Keratinocyte (primary cell): ENCODE results near the gene SDK1. TPM values are rescaled to one million over a fixed set of nuclear protein-coding genes. Genes with fewer than 3 reads are reported as not detected.

Source experiments
- DNase-seq: peaks from one replicate; pipeline ENCODE4 v3.0.0-alpha.2; 2011; ENCODE audit warnings: low read depth, missing footprints, low spot score
- FAIRE-seq: peaks from 2 replicates; lab custom pipeline; 2011; peaks lifted over from hg19 to GRCh38; lab: Jason Lieb, UNC
- H2AFZ ChIP-seq: 2 replicates; pipeline ENCODE4 v1.6.0; 2012; ENCODE audit warnings: low read length, control low read depth, inconsistent platforms; ENCODE audit not compliant: control insufficient read depth
- H3K27ac ChIP-seq: 2 replicates; pipeline ENCODE4 v1.5.1; 2011; ENCODE audit warnings: low read length; ENCODE audit not compliant: control insufficient read depth, insufficient read depth
- H3K27me3 ChIP-seq: 3 replicates; pipeline ENCODE4 v1.6.0; 2011; ENCODE audit warnings: low read length; ENCODE audit not compliant: control insufficient read depth, insufficient read depth; ENCODE audit errors: extremely low read depth
- H3K36me3 ChIP-seq, 2 experiments: 2 replicates in 1 of 2; 3 replicates in 1 of 2; pipeline ENCODE4 v1.5.1; 2011; ENCODE audit warnings: low read length in 2 of 2, mild to moderate bottlenecking in 1 of 2; ENCODE audit not compliant: control insufficient read depth in 2 of 2, insufficient read depth in 2 of 2; ENCODE audit errors: extremely low read depth in 1 of 2
- H3K4me1 ChIP-seq: 3 replicates; pipeline ENCODE4 v1.5.1; 2011; ENCODE audit warnings: low read length; ENCODE audit not compliant: control insufficient read depth, insufficient read depth; ENCODE audit errors: extremely low read depth
- H3K4me2 ChIP-seq: 3 replicates; pipeline ENCODE4 v1.6.0; 2011; ENCODE audit warnings: low read depth, low read length; ENCODE audit not compliant: control insufficient read depth, insufficient read depth; ENCODE audit errors: extremely low read depth
- H3K4me3 ChIP-seq, 3 experiments: fragments of 200-600 bp in 1 of 3; sonication (generic) in 1 of 3; 2 replicates in 2 of 3; 3 replicates in 1 of 3; pipeline ENCODE4 v1.5.1; 2011 to 2016; ENCODE audit warnings: low read length in 3 of 3, mild to moderate bottlenecking in 3 of 3, control low read depth in 2 of 3, inconsistent platforms in 1 of 3, low read depth in 1 of 3, mixed read lengths in 1 of 3, mixed run types in 1 of 3, moderate library complexity in 1 of 3; ENCODE audit not compliant: control insufficient read depth in 2 of 3, insufficient read depth in 2 of 3; ENCODE audit errors: extremely low read depth in 1 of 3
- H3K79me2 ChIP-seq: 2 replicates; pipeline ENCODE4 v1.6.0; 2012; ENCODE audit warnings: low read length; ENCODE audit not compliant: control insufficient read depth, insufficient read depth
- H3K9ac ChIP-seq: 3 replicates; pipeline ENCODE4 v1.6.0; 2011; ENCODE audit warnings: low read length; ENCODE audit not compliant: control insufficient read depth, insufficient read depth; ENCODE audit errors: extremely low read depth
- H3K9me1 ChIP-seq: 3 replicates; pipeline ENCODE4 v1.6.0; 2011; ENCODE audit warnings: low read length; ENCODE audit not compliant: control insufficient read depth, insufficient read depth; ENCODE audit errors: extremely low read depth
- H3K9me3 ChIP-seq: 2 replicates; pipeline ENCODE4 v1.5.1; 2012; ENCODE audit warnings: low read depth, low read length; ENCODE audit not compliant: control insufficient read depth
- H4K20me1 ChIP-seq: 3 replicates; pipeline ENCODE4 v1.6.0; 2011; ENCODE audit warnings: low read length; ENCODE audit not compliant: control insufficient read depth, insufficient read depth; ENCODE audit errors: extremely low read depth
- EZH2 ChIP-seq: IDR thresholded peaks from one replicate; pipeline ENCODE4 v1.6.1; 2012; ENCODE audit warnings: inconsistent platforms, mild to moderate bottlenecking, low read length, moderate library complexity
- dilution Hi-C: fragments of 300-500 bp; cut with MboI; formaldehyde crosslinking; loops from one replicate; pipeline ENCODE4 v1.7.0; 2020; ENCODE audit warnings: low sequenced_read_pairs; ENCODE audit not compliant: extremely low pct_ligation_motif_present
- polyA plus RNA-seq, 5 experiments: library from polyadenylated mRNA; depleted of rRNA in 3 of 5; stranded (reverse) in 3 of 5; stranded (forward) in 1 of 5; unstranded in 1 of 5; fragments of >200 nt; gene quantifications; 1 replicate in 1 of 5; 2 replicates in 3 of 5; 3 replicates in 1 of 5; pipeline versions ENCODE4 v1.2.1 to v1.2.3, GENCODE V29; 2011 to 2012; ENCODE audit warnings: missing spikeins in 2 of 5, low read depth in 1 of 5, low replicate concordance in 1 of 5
- TF ChIP-seq, protein P1 (sequence below), 3 experiments: IDR thresholded peaks in 1 of 3; conservative IDR thresholded peaks in 1 of 3; optimal IDR thresholded peaks in 1 of 3; 2 replicates in 2 of 3; 3 replicates in 1 of 3; pipeline versions ENCODE3 to v1.5.1; 2011; ENCODE audit warnings: low read length in 3 of 3, mild to moderate bottlenecking in 3 of 3, moderate library complexity in 2 of 3, control low read depth in 1 of 3, inconsistent platforms in 1 of 3; ENCODE audit not compliant: insufficient read depth in 2 of 3; ENCODE audit errors: extremely low read depth in 1 of 3

The SDK1 gene
- polyA plus RNA-seq, 1 donor (not counting 4 experiments of a cell fraction or from before 2014, with no cell fraction given) = 0.66 TPM

DNA sequence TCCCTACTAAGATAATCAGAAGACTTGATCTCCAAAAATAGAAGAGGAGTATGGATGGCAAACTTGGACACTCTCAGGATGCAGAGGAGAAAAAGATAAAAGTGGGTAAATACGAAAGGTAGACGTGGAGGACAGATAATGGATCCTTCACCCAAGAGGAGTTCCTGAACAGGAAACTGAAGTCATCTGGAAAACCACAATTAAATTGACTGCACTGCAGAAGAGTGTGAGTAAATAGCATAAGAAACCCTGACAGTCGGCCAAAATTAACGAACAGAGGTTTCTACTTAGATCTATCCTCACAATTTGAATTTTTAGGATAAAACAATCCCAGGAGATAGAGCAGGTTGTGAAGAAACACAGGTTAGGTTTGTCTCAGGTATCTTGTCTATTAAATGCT lies 70.5 kb downstream of the SDK1 start:
- Histone ChIP-seq H3K27me3 (no peaks in the 10 kb centered on the region), H3K4me2 (no peak overlapping the region), H3K79me2 (no peaks in the 10 kb centered on the region), H3K4me1 (no peaks in the 10 kb centered on the region), H3K9ac (no peak overlapping the region), H3K4me3 (no peak overlapping the region), H3K9me3 (no peaks in the 10 kb centered on the region), H3K9me1 (no peaks in the 10 kb centered on the region), H3K27ac (no peak overlapping the region), H3K36me3 (no peaks in the 10 kb centered on the region), H2AFZ (no peak overlapping the region), H4K20me1 (no peaks in the 10 kb centered on the region)
- TF ChIP-seq, protein P1, sequence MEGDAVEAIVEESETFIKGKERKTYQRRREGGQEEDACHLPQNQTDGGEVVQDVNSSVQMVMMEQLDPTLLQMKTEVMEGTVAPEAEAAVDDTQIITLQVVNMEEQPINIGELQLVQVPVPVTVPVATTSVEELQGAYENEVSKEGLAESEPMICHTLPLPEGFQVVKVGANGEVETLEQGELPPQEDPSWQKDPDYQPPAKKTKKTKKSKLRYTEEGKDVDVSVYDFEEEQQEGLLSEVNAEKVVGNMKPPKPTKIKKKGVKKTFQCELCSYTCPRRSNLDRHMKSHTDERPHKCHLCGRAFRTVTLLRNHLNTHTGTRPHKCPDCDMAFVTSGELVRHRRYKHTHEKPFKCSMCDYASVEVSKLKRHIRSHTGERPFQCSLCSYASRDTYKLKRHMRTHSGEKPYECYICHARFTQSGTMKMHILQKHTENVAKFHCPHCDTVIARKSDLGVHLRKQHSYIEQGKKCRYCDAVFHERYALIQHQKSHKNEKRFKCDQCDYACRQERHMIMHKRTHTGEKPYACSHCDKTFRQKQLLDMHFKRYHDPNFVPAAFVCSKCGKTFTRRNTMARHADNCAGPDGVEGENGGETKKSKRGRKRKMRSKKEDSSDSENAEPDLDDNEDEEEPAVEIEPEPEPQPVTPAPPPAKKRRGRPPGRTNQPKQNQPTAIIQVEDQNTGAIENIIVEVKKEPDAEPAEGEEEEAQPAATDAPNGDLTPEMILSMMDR (optimal IDR thresholded peaks at IDR 0.05 in 1 of 3, IDR thresholded peaks at IDR 0.05 in 1 of 3, conservative IDR thresholded peaks at IDR 0.05 in 1 of 3; ENCODE audit: extremely low read depth in 1 of 3, insufficient read depth in 2 of 3, low read length in 3 of 3) = no peak
- TF ChIP-seq EZH2 = no peak
- dilution Hi-C loops = no loop called here
- FAIRE-seq (no peak), DNase-seq (no peak)

DNA sequence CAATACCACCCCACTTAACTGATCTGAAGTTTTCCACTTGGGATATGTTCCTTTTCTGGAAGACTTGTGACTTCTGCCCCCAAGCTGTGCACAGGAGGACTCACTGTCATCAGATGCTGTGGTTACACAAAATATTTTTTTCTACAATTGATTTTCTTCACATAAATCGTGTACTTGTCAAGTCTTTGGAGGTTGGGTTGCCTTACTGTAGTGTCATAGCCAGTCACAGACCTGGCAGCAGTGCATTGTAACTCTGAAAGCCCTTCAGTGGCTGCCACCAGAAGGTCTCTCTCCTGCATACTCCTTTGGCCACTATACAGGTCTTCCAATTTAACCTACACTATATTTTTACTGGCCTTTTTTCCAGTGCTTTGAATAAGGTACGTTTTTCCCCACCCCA lies 73.2 kb downstream of the SDK1 start:
- Histone ChIP-seq H2AFZ (no peak overlapping the region), H3K79me2 (no peaks in the 10 kb centered on the region), H3K9me1 (no peaks in the 10 kb centered on the region), H3K9me3 (no peaks in the 10 kb centered on the region), H3K27me3 (peaks cover 3% of the 10 kb centered on the region), H3K27ac (no peak overlapping the region), H3K4me3 (no peak overlapping the region), H3K4me2 (no peak overlapping the region), H3K4me1 (no peaks in the 10 kb centered on the region), H3K9ac (no peak overlapping the region), H3K36me3 (no peaks in the 10 kb centered on the region), H4K20me1 (no peaks in the 10 kb centered on the region)
- no peak for DNase-seq
- FAIRE-seq = no peak
- no peak for TF ChIP-seq EZH2
- TF ChIP-seq, protein P1 (optimal IDR thresholded peaks at IDR 0.05 in 1 of 3, IDR thresholded peaks at IDR 0.05 in 1 of 3, conservative IDR thresholded peaks at IDR 0.05 in 1 of 3; ENCODE audit: extremely low read depth in 1 of 3, insufficient read depth in 2 of 3, low read length in 3 of 3) = no peak
- dilution Hi-C loops = no loop called here
